GM18519 (cell line): ENCODE results near the gene CACNA1H.

ENCODE experiments used
- ATAC-seq: cut with Tn5 transposase; IDR thresholded peaks from one replicate; pipeline ENCODE4 v1.9.1; 2021; ENCODE audit warnings: mild to moderate bottlenecking, moderate library complexity; ENCODE audit not compliant: unreplicated experiment, low FRiP score

Gene CACNA1H

DNA sequence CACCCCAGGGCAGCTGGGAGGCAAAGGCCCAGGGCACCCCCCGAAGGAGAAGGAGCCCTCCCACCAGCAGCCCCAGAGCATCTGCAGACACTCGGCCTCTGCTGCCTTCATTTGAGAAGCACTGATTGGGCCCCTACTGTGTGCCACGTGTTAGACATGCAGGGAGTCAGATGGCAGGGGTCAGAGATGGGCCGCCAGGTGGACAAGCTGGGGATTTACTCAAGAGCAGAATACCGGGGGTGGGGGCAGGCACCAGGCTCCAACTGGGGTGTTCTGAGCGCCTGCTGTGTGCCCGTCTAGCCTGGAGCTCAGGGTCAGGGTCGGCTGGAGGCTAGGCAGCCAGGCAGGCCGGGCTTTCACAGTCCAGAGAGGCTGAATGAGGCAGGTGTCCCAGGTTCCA lies 53.4 kb downstream of the CACNA1H start:
- ATAC-seq, result no peak

DNA sequence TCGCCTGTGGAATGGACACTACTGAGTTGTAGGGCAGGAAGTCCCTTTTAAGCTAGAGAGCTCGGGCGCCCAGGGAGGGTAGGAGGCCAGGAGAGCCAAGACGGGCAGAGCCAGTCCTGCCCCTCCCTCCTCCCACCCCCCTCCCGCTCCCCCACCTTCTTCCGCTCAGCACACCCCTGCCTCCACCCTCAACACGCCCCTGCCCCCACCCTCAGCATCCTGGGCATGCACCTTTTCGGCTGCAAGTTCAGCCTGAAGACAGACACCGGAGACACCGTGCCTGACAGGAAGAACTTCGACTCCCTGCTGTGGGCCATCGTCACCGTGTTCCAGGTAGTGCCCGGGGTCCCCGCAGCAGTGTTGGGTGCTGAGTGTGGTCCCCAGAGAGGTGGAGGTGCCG lies 53.9 kb downstream of the CACNA1H start:
- no peak for ATAC-seq

DNA sequence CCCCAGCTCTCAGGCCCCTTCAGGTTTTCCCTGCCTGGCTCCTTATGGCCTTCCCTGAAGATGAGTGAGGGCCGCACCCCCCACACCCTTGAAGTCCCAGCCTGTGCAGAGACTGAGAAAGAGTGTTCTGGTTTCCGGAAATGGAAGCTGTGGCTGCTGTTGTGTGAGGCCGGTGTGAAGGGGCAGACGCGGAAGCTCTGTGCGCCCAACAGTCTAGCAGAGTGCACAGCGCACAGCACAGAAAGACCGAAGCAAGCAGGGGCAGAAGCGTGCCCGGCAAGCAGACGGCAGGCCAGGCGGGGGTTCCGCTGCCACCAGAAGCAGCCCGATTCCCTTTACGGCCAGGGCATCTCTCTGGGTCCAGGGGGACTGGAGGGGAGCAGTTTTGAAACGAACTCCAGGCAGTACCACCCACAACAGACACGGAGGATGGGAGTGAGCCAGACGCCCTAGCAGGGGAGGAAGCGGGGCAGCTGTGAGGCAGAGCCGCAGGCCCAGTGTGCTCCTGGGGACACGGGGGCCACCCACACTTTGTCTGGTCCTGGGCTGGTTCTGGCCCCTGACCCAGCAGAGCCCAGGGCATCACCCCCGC lies 55.4 kb downstream of the CACNA1H start:
- no peak for ATAC-seq

DNA sequence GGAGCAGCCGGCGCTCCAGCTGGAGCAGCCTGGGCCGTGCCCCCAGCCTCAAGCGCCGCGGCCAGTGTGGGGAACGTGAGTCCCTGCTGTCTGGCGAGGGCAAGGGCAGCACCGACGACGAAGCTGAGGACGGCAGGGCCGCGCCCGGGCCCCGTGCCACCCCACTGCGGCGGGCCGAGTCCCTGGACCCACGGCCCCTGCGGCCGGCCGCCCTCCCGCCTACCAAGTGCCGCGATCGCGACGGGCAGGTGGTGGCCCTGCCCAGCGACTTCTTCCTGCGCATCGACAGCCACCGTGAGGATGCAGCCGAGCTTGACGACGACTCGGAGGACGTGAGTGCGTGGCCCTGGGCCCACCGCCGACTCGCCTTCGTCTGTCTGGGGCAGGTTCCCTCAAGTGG lies 56.2 kb downstream of the CACNA1H start:
- no peak for ATAC-seq

DNA sequence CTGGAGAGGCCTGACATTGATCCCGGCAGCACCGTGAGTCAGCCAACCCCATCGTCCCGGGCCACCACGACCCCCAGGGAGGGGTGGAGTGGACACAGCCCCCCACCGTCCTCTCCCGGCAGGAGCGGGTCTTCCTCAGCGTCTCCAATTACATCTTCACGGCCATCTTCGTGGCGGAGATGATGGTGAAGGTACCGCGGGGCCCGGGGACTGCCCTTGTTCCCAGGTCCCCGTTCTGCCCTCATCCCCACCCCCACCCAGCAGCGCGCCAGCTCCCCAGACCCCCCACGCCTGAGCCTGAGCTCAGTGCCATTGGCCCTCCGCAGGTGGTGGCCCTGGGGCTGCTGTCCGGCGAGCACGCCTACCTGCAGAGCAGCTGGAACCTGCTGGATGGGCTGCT lies 57.6 kb downstream of the CACNA1H start:
- no peak for ATAC-seq

DNA sequence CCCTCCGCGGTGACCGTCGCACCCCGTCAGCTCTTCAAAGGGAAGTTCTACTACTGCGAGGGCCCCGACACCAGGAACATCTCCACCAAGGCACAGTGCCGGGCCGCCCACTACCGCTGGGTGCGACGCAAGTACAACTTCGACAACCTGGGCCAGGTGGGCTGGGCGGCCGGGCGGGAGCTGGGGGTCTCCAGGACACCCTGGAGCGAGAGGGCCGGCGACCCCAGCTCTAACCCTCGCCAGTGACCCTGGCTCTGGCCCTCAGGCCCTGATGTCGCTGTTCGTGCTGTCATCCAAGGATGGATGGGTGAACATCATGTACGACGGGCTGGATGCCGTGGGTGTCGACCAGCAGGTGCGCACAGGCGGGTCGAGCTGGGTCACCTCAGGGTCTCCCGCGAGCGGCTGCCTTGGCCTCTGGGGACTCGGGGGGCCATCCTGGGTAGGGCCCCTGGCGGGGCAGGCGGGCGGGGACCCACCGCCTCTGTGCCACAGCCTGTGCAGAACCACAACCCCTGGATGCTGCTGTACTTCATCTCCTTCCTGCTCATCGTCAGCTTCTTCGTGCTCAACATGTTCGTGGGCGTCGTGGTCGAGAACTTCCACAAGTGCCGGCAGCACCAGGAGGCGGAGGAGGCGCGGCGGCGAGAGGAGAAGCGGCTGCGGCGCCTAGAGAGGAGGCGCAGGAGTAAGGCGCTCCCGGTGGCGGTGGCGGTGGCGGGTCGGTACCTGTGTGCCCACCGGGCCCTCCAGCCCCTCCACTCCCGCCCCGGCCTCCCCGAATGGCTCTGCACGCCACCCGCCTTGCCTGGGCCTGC lies 58.8 kb downstream of the CACNA1H start:
- ATAC-seq, result no peak

DNA sequence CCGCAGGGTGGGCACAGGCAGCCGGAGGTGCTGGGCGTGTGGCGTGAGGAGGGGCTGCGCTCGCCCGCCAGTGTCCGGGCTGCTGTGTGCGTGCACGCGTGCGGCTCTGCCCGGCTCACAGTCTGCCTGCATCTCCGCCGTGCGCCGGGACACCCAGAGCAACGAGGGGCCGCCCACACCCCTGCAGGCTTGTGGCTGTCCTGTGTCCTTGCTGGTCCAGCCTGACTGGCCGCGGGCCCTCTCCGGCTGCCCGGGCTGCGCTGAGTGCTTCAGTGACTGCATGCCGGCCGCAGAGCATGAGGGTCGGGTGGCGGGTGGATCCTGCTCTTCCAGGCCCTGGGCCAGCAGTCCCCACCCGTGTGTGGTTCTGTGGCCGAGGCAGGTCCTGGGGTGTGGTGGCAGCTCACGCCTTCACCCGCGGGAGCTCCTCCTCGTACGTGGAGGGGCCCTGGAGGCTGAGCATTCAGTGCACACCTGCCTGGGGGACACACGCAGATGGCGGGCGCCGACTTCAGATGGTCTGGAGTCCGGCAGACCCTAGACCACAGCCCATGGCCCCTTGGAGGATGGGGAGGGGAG lies 59.8 kb downstream of the CACNA1H start:
- no peak for ATAC-seq

DNA sequence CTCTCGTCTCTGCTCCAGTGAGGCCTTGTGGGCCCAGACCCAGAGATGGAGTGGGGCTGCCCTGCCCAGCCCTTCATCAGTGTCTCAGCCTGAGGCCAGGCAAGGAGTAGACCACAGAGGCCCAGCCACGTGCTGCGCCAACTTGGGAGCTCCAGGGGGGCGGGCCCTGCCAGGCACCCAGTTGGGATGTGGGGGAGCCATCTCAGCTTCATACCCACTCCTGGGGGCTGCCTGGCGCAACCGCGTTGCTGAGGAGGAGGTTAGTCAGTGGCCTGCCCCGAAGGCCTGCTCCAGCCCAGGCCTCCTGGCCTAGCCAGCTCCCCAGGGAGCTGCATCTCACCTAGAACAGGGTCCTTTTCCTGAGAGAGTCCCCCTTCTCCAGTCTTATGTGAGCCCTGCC lies 60.3 kb downstream of the CACNA1H start:
- no peak for ATAC-seq

DNA sequence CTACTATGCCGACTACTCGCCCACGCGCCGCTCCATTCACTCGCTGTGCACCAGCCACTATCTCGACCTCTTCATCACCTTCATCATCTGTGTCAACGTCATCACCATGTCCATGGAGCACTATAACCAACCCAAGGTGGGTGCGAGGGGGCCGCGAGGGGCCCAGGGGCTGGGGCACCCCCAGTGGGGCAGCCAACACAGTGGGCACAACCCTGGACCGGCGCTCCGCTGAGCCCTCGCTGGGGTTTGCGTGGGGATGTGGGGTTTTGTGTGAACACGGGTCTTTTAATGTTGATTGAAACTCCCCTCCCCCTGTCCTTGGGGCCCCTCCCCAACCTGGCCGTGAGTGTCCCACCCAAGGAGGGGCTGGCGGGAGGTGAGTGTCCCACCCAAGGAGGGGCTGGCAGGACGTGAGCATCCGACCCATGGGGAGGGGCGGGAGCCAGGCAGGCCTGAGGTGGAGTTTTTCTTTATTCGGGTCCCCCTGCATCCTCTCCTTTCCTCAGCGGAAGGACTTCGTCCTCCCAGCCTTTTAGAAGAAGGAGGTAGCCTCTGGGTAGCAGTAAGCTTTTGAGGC lies 61.0 kb downstream of the CACNA1H start:
- ATAC-seq, result no peak

DNA sequence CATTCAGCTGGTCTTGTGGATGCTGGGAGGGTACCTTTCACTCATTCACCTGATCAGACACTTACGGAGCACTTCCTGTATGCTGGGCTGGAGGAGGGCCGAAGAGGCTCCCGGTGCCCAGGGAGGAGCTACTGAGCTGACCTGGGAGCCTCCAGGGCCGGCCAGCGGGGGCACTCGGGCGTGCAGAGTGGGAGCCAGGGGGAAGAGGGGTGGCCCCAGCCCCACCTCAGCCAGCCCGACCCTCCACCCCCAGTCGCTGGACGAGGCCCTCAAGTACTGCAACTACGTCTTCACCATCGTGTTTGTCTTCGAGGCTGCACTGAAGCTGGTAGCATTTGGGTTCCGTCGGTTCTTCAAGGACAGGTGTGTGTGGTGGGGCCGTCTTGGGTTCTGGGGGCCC lies 61.8 kb downstream of the CACNA1H start:
- no peak for ATAC-seq

DNA sequence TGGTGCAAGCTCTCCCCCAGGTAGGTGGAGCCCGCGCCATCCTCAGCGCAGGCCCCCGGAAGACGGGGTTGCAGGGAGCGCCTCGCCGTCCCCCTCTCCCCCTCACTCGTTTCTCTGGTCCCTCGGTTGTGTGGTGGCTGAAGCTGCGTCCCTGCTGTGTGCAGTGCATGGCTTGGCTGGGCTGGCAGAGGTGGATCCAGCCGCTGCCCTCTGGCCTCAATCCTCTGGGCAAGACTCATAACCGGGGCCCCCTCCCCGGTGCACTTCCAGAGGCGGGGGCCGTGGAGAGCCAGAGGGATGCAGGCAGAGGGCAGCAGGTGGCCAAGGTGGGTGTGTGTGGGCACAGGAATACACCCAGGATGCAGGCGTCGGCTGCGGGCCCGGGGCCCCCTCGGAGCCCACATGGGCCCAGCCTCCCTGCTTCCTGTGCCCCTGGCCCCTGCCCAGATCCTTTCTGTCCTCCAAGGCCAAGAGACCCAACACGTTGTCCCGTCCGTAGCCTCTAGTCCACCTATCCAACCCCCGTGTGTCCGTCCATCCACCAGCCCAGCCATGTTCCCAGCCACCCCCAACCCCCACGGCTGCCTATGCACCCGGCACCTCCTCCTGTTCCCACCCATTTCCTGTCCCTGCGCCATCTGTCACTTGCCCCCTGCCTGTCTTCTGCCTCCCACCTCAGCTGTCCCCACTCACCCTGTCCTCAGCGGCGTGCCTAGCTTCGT lies 62.8 kb downstream of the CACNA1H start:
- no peak for ATAC-seq

DNA sequence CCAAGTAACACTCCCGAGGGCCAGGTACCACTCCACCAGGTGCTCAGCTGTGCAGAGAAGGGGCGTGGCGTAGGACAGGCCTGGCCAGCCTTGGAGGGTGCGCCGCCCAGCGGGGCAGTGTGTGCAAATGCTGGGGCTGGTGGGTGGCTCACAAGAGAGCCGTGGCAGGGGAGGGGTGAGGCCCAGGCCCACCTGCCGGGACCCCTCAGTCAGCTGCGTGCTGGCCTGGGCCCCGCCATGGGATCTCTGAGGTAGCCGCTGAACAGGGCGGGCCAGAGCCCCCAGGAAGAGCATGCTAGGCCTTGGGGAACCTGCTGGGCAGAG lies 63.4 kb downstream of the CACNA1H start:
- ATAC-seq, result no peak

DNA sequence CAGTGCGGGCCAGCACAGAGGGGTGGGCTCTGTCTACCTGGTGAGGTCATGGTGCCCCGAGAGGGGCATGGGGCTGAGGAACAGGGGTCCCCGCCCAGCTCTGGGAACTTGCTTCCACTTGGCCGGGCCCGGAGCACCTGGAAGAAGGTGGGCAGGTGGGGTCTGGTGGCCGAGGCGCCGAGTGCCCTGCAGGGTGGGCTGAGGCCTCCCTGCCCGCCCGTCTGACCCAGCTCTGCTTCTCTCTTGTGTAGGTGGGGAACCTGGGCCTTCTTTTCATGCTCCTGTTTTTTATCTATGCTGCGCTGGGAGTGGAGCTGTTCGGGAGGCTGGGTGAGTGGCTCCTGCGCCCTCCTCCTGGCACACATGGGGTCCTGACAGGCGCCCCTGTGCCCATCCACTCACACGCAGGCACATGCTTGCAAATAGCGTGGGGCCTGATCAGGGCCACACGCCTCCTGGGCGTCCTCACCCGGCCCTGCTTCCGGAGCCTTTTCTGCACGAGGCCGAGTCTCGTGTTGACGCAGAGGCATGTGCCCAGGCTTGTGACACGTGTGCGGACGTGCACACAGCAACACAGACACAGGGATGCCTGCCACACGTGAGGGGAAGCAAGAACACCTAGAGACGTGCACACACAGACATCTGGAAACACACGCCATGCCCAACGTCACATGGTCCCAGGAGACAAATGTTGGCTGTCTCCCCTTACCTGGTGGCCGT lies 63.9 kb downstream of the CACNA1H start:
- no peak for ATAC-seq

DNA sequence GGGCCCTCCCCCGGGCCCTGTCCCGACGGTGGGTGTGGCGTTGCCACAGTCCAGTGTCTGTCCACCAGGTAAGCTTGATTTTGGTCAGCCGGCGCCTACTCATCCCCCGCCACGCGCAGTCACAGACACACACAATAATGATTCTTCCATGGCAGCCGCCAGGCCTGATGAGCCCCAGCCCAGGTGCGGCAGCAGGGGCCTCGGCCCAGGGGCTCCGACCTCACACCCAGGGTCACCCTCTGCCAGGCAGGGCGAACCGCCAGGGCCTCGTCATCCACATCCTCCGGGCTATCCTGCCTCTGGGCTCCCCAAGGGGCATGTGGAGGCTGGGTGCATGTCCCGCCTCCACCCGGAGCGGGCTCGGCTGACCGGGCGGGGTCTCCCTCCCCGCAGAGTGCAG lies 64.6 kb downstream of the CACNA1H start:
- ATAC-seq, result no peak

DNA sequence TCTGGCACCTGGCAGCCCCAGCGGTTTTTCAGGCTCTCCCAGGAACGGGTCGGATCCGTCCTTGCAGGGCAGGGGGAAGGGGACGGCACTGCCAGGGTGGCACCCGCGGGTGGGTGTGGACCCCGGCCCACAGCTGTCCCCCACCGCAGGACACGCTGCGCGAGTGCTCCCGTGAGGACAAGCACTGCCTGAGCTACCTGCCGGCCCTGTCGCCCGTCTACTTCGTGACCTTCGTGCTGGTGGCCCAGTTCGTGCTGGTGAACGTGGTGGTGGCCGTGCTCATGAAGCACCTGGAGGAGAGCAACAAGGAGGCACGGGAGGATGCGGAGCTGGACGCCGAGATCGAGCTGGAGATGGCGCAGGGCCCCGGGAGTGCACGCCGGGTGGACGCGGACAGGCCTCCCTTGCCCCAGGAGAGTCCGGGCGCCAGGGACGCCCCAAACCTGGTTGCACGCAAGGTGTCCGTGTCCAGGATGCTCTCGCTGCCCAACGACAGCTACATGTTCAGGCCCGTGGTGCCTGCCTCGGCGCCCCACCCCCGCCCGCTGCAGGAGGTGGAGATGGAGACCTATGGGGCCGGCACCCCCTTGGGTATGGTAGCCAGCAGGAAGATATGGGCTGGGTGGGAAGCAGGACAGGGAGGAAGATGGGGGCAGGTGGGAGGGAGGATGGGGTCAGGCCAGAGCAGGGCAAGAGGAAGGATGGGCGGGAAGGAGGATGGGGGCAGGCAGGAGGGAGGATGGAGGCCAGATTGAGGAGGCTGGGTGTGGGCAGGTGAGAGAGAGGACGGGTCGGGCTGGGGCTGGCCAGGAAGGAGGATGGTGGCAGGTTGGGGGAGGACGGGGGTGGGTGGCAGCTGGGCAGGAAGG lies 65.4 kb downstream of the CACNA1H start:
- no peak for ATAC-seq

DNA sequence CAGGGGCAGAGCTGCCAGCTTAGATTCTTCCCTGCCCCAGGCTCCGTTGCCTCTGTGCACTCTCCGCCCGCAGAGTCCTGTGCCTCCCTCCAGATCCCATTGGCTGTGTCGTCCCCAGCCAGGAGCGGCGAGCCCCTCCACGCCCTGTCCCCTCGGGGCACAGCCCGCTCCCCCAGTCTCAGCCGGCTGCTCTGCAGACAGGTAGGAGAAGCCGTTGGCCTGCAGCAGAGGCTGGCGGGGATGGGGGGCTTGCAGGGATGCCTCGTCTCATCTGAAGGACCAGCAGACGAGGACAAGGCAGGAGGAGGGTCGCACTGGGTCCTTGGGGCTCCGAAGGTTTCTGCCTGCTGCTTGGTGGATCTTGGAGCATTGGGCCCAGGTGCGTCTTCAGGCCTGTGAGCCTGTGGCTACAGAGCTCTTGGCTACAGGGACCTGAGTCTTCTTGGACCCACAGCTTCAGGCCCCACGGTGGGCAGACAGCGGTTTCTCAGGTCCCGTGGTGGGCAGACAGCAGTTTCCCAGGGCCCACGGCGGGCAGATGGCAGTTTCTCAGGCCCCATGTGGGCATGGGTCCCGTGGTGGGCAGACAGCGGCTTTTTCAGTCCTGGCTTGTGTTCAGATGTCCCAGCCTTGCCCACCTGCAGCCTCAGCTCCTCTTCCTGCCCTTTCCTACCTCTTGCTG lies 66.2 kb downstream of the CACNA1H start:
- no peak for ATAC-seq

DNA sequence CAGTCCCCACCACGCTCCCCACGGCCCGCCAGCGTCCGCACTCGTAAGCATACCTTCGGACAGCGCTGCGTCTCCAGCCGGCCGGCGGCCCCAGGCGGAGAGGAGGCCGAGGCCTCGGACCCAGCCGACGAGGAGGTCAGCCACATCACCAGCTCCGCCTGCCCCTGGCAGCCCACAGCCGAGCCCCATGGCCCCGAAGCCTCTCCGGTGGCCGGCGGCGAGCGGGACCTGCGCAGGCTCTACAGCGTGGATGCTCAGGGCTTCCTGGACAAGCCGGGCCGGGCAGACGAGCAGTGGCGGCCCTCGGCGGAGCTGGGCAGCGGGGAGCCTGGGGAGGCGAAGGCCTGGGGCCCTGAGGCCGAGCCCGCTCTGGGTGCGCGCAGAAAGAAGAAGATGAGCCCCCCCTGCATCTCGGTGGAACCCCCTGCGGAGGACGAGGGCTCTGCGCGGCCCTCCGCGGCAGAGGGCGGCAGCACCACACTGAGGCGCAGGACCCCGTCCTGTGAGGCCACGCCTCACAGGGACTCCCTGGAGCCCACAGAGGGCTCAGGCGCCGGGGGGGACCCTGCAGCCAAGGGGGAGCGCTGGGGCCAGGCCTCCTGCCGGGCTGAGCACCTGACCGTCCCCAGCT lies 67.3 kb downstream of the CACNA1H start:
- no peak for ATAC-seq

DNA sequence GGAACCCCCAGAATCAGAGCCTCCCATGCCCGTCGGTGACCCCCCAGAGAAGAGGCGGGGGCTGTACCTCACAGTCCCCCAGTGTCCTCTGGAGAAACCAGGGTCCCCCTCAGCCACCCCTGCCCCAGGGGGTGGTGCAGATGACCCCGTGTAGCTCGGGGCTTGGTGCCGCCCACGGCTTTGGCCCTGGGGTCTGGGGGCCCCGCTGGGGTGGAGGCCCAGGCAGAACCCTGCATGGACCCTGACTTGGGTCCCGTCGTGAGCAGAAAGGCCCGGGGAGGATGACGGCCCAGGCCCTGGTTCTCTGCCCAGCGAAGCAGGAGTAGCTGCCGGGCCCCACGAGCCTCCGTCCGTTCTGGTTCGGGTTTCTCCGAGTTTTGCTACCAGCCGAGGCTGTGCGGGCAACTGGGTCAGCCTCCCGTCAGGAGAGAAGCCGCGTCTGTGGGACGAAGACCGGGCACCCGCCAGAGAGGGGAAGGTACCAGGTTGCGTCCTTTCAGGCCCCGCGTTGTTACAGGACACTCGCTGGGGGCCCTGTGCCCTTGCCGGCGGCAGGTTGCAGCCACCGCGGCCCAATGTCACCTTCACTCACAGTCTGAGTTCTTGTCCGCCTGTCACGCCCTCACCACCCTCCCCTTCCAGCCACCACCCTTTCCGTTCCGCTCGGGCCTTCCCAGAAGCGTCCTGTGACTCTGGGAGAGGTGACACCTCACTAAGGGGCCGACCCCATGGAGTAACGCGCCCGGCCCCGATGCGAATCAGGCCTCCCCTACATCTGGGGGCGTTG lies 68.1 kb downstream of the CACNA1H start:
- ATAC-seq, result no peak
